HG03095 (cell line): ENCODE measurements around the gene FCMR.
"Not testable (repeated sequence)": the region's sequence is repeated elsewhere in the genome, so short reads cannot be mapped to it uniquely, and the experiment has no call there.

ENCODE experiments used
- ATAC-seq: cut with Tn5 transposase; IDR thresholded peaks from one replicate; pipeline ENCODE4 v1.9.1; 2021; ENCODE audit warnings: moderate library complexity; ENCODE audit not compliant: unreplicated experiment

FCMR gene

GRCh38 chr1:206924592-206925105 is 2.9 kb upstream of the FCMR start:
- ATAC-seq = peak; percentile 15

GRCh38 chr1:206923961-206924557 is 2.3 kb upstream of the FCMR start:
- not testable (repeated sequence) for ATAC-seq

GRCh38 chr1:206923009-206923960 is 1.5 kb upstream of the FCMR start:
- peak; percentile 49 for ATAC-seq

- ATAC-seq = no peak
Observed at GRCh38 chr1:206922524-206922923, 783 bp upstream of the FCMR start.

- no peak for ATAC-seq
Observed at GRCh38 chr1:206918076-206918475, 3.7 kb downstream of the FCMR start.

GRCh38 chr1:206916000-206916709 is 5.6 kb downstream of the FCMR start:
- no peak for ATAC-seq

- no peak for ATAC-seq
Observed at GRCh38 chr1:206915030-206915735, 6.6 kb downstream of the FCMR start.

GRCh38 chr1:206913766-206914537 is 7.8 kb downstream of the FCMR start:
- ATAC-seq = no peak

- no peak for ATAC-seq
Observed at GRCh38 chr1:206912445-206913095, 9.2 kb downstream of the FCMR start.

- ATAC-seq = no peak
Observed at GRCh38 chr1:206911064-206911663, 10.6 kb downstream of the FCMR start.

GRCh38 chr1:206909883-206910318 is 11.8 kb downstream of the FCMR start:
- ATAC-seq = no peak

GRCh38 chr1:206909161-206909882 is 12.4 kb downstream of the FCMR start:
- no peak for ATAC-seq

- no peak for ATAC-seq
Observed at GRCh38 chr1:206908038-206908437, 13.7 kb downstream of the FCMR start.

GRCh38 chr1:206907304-206907991 is 14.3 kb downstream of the FCMR start:
- no peak for ATAC-seq

- ATAC-seq = peak; percentile 56
Observed at GRCh38 chr1:206905295-206906164, 16.2 kb downstream of the FCMR start.

- ATAC-seq = no peak
Observed at GRCh38 chr1:206904423-206905142, 17.2 kb downstream of the FCMR start.
